ENCODE data around the gene C11orf65. TPM values are rescaled to one million over a fixed set of nuclear protein-coding genes. Genes with fewer than 3 reads are reported as not detected.
"Not testable (repeated sequence)": the region's sequence is repeated elsewhere in the genome, so short reads cannot be mapped to it uniquely, and the experiment has no call there.

The C11orf65 gene
- total RNA-seq, 4 donors from 2014 or later, result 0.28 to 0.32 TPM; not detected in 2

- DNase-seq (ENCODE audit: low spot score) (no peak), ATAC-seq (ENCODE audit: low FRiP score) (no peak)
- no peak for TF ChIP-seq CTCF (IDR thresholded peaks at IDR 0.05)
Measured at GRCh38 chr11:108472681-108473080, 5.4 kb upstream of the C11orf65 start.

DNA sequence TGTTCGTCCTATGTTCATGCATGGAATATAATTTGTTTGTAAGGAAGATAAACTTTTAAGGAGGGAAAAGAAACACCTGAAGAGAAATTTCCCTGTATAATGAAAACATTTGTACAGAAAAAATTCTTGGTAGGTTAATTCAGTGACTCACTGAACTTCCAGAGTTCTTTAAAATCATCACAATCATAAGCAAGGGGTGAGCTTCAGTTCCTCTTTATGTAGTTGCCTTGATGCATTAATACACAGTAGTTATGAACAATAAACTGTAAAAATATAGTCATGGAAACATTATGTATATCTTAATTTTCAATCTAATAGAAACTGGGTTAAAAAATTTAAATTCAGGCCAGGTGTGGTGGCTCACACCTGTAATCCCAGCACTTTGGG lies 1.1 kb upstream of the C11orf65 start:
- DNase-seq (ENCODE audit: low spot score), result no peak
- no peak for ATAC-seq (ENCODE audit: low FRiP score)
- TF ChIP-seq CTCF (IDR thresholded peaks at IDR 0.05), result no peak

DNA sequence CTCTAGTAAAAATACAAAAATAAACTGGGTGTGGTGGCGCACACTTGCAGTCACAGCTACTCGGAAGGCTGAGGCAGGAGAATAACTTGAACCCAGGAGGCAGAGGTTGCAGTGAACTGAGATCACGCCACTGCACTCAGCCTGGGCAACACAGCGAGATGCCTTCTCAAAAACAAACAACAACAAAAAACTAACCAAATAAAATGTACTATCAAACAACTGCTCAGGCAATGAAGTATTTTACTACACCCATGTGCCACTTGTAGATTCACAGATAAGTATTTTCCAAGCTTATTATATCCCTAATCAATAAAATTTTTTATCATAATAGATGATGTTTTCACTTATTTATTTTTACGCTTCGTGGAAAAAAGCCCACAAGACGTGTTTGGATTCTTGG lies 924 bp downstream of the C11orf65 start:
- ATAC-seq (ENCODE audit: low FRiP score), result no peak
- no peak for DNase-seq (ENCODE audit: low spot score)
- no peak for TF ChIP-seq CTCF (IDR thresholded peaks at IDR 0.05)

DNA sequence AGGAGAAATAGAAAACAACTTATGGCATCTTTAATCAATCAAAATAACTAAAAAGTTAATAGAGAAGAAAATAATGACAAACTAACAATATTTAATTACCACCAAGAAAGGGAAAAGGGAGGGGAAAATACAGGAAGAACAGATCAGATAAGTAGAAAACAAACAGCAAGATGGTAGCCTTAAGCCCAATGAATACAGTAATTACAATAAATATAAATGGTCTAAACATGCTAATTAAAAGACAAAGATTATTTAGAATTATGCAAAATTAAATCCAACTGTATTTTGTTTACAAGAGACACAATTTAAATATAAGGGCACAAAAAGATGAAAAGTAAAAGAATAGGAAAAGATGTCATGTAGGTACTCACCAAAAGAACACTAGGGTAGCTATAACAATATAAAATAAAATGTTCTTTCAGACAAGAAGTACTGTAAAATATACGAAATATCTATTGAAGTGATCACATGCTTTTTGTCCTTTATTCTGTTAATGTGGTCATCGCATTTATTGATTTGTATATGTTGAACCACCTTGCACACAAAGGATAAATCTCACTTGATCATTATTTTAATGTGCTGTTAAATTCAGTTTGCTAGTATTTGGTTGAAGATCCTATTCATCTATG lies 14.0 kb downstream of the C11orf65 start:
- DNase-seq (ENCODE audit: low spot score) (no peak), ATAC-seq (ENCODE audit: low FRiP score) (no peak)
- TF ChIP-seq CTCF (IDR thresholded peaks at IDR 0.05), result no peak

GRCh38 chr11:108441445-108441844 lies 25.9 kb downstream of the C11orf65 start:
- not testable (repeated sequence) for ATAC-seq (ENCODE audit: low FRiP score); DNase-seq (ENCODE audit: low spot score)

DNA sequence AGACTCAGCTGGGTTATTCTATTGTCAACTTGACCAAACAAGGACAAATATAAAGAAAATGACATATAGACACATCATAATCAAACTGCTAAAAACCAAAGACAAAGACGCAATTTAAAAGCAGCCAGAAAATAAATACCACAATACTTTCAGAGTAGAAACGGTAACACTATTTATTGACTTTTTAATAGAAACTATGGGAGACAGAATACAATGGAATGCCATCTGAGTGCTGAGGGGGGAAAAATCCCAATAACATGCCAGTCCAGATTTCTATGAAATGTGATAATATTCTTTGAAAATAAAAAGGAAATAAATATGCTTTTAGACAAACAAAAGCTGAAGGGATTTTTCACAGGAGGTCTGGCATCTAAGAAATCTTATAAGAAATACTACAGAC lies 30.7 kb downstream of the C11orf65 start:
- no peak for TF ChIP-seq CTCF (IDR thresholded peaks at IDR 0.05)
- DNase-seq (ENCODE audit: low spot score), result no peak
- no peak for ATAC-seq (ENCODE audit: low FRiP score)

GRCh38 chr11:108435066-108435465 lies 32.3 kb downstream of the C11orf65 start:
- ATAC-seq (ENCODE audit: low FRiP score) (no peak), DNase-seq (ENCODE audit: low spot score) (no peak)
- no peak for TF ChIP-seq CTCF (IDR thresholded peaks at IDR 0.05)
